ENCODE results near the gene ACOXL.

DNA sequence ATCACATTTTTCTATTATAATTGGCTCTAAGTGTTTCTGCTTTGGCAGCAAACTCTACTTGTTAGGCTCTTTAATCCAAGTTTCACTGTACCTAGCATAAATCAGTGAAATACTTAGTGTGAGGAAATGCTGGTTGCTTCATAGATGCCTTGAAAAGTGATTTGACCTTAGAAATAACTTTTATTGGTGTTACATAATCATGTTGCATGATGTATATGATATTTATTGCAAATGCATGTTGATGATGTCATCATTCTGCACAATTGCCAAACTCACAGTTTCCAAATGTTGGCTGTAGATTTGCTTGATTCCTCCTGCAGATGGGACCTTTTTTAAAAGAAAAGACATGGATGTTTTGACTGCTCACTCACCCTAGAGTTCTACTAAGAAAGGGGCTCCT is 250.8 kb downstream of the ACOXL start:
- TF ChIP-seq POLR2A (IDR thresholded peaks at IDR 0.05; ENCODE audit: low read length) (no peak), GATA1 (IDR thresholded peaks at IDR 0.05; ENCODE audit: low read depth, low read length) (no peak)

Data from erythroblast (primary cell).